ENCODE results near the gene ZNF213.
"Not testable (repeated sequence)": the region's sequence is repeated elsewhere in the genome, so short reads cannot be mapped to it uniquely, and the experiment has no call there.

Gene ZNF213

DNA sequence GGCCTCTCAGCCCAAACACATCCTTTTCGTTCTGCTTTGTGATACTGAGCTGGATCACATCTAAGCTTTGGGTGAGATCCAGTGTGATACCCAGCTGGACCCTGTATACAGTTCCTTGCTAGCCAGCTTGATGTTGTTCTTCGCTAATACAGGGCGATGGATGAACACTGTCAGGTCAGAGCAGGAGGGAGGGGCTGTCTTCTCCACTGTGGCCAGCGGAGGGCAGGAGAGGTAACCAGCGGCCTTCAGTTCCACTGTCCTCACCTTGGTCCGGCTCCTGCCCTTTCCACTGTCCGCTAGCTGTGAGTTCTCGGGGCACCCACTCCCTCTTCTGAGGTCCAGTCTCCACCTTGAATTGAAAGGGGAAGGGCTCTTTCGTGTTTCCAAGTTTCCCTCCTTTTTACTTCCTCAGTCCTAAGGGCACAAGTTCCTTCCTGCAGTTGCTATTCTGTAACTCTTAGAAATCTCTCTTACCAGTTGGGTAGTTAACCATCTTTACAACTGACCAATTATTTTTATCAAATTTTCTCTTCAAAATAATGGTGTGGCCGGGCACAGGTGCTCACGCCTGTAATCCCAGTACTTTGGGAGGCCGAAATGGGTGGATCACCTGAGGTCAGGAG lies 3.0 kb upstream of the ZNF213 start:
- ATAC-seq: no peak

DNA sequence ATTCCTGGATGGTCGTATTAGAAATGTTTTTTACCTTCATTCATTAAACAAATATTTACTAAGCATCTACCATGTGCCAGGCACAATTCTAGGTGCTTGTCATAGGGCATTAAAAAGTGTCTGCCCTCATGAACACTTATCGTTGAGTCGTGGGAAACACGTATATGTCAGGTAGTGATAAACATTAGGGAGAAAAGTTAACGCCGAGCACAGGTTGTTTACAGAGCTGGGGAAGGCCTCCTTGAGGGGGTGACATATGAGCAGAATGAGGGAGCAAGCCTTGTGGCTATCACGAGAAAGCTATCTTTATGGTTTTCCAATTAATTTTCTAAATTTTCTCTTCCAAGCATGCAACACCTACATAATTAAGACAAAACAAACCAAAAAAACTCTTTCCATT lies 985 bp upstream of the ZNF213 start:
- ATAC-seq: no peak

DNA sequence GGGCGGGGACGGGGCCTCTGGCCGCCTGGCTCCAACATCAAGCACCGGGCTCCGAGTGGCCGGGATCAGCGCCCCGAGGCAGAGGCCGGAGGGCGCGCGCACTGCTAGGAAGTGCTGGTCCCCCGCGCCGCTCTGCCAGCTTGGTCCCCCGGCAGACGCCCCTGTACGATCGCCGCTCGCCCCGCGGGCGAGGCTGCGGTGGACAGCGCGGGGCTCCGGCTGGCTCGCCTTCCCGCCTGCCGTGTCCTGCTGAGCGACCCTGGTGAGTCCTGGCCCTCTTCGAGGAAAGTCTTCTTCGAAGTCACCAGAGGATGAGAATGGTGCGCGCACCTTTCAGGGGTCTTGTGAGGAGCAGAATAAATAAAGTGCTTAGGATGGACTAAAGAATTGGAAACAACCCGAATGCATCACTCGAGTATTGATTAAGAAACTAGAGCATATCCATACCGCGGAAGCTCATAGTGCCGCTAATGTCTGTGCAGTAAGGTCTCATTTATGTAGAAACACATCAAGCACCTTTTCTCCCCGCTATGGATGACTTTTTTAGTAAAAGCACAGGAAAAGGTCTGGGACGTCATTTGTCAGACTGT lies 392 bp downstream of the ZNF213 start:
- peak; percentile 33 to 42 for ATAC-seq

DNA sequence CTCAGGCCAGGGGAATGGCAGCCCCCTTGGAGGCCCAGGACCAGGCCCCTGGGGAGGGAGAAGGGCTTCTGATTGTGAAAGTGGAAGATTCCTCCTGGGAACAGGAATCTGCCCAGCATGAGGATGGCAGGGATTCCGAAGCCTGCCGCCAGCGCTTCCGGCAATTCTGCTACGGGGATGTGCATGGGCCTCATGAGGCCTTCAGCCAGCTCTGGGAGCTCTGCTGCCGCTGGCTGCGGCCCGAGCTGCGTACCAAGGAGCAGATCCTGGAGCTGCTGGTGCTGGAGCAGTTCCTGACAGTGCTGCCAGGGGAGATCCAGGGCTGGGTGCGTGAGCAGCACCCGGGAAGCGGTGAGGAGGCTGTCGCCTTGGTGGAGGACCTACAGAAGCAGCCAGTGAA lies 2.4 kb downstream of the ZNF213 start:
- no peak for ATAC-seq

DNA sequence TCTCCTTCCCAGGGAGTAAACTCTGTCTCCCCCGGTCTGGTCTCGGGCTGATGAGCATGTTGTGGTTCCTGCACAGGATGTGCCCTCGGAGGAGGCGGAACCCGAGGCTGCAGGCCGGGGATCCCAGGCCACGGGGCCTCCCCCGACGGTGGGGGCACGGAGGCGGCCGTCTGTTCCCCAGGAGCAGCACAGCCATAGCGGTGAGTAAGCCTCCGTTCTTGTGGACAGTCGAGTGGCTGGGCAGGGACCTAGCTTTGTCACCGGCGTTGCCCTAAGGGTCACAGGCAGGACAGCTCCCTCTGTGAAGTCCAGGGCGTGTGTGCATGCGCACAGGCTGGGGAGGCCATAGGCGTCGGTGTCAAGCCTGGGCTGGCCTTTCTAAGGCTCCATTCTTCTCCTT lies 3.5 kb downstream of the ZNF213 start:
- no peak for ATAC-seq

DNA sequence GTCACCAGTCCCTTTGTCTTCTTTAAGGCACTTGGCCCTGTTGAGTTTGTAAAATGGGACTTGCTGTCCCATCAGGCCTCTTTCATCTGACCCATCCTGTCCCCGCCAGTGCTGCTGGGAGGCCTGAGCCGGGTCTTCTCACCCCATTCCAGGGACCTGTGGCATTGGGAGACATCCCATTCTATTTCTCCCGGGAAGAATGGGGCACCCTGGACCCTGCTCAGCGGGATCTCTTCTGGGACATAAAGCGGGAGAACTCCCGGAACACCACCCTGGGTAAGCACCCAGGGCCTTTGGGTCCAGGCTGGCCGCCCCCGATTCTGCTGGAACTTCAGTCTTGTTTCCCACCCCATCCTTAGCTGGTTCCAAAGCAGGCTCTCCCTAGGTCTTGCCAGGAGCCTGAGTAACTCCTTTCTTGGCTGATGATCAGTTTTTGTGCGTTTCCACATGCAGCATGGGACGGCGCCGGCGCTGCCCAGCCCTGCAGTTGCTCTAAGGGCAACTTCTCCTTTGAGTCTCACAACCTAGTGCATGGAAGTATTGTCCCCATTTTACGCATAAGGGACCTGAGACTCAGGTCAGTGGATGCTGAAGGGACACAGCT lies 4.1 kb downstream of the ZNF213 start:
- ATAC-seq: no peak

DNA sequence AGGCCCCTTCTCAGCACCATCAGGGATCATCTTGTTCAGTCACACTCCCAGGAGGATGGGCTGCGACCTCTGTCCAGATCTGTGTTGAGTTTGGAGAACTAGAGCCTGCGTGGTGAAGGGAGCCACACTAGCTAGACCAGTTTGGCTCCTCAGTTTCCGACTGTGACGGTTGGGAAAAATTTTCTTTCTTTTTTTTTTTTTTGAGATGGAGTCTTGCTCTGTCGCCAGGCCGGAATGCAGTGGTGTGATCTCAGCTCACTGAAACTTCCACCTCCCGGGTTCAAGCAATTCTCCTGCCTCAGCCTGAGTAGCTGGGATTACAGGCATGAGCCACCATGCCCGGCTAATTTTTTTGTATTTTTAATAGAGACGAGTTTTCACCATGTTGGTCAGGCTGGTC lies 4.7 kb downstream of the ZNF213 start:
- not testable (repeated sequence) for ATAC-seq

DNA sequence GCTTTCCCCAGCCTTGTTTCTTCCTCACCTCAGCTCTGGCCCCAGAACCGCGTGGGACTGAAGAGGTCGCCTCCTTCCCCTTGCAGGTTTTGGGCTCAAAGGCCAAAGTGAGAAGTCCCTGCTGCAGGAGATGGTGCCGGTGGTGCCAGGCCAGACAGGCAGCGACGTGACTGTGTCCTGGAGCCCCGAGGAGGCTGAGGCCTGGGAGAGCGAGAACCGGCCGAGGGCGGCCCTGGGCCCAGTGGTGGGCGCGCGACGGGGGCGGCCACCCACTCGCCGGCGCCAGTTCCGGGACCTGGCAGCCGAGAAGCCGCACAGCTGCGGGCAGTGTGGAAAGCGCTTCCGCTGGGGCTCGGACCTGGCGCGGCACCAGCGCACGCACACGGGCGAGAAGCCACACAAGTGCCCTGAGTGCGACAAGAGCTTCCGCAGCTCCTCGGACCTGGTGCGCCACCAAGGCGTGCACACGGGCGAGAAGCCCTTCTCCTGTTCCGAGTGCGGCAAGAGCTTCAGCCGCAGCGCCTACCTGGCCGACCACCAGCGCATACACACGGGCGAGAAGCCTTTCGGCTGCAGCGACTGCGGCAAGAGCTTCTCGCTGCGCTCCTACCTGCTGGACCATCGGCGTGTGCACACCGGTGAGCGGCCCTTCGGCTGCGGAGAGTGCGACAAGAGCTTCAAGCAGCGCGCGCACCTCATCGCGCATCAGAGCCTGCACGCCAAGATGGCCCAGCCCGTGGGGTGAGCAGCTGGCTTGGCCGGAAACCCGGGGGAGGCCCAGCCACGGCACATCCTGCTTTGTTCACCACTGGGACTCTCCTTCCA lies 6.0 kb downstream of the ZNF213 start:
- ATAC-seq: no peak

DNA sequence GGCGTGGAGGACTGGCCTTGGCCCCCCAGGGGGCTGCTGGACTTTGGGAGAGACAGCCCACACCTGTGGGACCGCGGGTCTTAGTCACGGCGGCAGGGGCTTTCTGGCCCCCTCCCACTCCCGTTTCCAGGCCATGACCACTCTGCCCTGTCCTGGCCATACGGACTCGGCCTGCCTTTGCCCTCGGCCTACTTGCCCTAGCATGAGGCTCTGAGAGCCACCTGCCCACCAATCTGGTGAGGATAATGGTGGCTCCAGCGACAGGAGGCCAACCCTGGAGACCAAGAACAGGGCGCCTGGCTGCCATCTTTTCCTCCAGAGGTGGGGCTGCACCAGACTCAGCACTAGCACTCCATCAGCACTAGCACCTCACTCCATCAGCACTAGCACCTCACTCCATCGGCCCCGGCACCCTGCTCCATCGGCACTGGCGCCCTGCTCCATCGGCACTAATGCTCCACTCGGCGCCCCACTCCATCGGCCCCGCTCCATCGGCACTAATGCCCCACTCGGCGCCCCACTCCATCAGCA lies 7.0 kb downstream of the ZNF213 start:
- no peak for ATAC-seq

DNA sequence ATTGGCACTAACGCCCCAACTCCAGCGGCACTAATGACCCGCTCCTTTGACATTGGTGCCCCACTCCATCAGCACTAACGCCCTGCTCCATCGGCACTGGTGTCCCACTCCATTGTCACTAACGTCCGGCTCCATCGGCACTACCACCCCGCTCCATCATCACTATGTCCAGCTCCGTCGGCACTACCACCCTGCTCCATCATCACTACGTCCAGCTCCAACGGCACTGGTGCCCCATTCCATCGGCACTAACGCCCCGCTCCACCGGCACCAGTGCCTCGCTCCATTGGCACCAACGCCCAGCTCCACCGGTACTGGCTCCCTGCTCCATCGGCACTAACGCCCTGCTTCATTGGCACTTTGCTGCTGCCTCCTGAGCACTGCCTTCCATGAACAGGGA lies 7.5 kb downstream of the ZNF213 start:
- no peak for ATAC-seq

DNA sequence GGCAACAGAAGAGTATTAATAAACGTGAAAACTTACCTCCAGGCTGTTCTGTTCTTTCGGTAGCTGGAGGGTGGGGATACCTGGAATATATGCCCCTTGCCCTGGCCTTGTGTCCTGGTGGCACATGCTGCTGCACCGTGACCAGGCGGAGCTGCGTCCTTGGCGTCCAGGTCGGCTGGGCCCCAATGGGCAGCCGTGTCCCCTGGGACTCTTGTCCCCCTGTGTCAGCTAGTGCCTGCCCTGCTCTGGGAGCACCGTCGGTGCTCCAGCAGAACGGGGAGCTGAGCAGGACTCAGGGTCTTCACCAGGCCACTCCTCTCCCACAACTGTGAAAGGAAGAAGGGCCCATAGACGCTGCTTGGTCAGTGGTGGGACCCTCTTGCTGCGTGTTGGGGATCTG lies 7.9 kb downstream of the ZNF213 start:
- ATAC-seq: no peak

DNA sequence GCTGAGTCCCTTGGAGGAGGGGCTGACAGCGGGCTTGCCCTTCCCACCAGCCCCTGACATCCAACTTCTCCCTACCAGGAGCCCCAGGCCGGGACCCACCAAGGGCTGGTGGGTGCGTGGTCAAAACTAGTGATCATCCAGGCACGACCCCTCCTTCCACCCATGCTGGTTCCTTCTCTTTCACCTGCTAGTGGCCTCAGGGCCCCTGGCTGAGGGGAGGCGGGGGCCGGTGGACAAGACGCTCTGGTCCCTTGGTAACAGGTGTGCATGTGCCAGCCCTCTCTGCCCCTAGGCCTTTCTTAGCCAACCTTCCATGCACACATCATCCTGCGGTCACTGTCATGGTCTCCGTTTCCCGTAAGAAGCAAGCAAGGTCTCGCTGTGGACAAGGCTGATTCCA lies 8.4 kb downstream of the ZNF213 start:
- ATAC-seq: no peak

DNA sequence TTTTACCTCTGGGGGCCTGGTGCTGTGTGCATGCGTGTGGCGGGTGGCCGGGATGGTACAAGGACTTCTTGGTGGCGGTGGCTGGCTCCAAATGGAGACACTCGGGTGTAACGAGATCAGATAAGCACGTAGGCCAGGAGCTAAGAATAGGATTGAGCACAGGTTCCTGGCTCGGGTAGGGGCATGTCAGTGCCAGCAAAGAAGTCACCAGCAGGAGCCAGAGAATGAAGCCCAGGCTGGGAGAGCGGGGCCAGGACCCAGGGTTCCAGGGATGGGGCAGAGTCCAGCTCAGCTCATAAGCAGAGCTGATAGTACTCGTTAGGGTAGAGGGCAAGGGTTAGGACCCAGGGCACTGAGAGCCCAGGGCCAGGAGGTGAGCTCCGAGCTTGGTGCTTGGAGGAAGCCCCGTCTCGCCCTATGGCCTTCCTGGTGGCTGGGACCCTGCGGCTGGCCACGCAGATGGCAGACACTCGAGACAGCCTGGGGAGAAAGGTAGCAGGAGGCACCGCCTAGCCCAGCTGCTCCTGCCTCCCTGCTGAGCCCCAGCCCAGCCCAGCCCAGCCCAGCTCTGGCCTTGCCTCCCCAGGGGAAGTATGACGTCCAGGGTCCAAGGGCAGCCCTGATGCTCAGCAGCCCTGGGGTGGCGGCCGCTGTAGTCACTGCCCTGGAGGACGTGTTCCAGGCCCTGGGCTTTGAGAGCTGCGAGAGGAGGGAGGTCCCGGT lies 8.9 kb downstream of the ZNF213 start:
- no peak for ATAC-seq

DNA sequence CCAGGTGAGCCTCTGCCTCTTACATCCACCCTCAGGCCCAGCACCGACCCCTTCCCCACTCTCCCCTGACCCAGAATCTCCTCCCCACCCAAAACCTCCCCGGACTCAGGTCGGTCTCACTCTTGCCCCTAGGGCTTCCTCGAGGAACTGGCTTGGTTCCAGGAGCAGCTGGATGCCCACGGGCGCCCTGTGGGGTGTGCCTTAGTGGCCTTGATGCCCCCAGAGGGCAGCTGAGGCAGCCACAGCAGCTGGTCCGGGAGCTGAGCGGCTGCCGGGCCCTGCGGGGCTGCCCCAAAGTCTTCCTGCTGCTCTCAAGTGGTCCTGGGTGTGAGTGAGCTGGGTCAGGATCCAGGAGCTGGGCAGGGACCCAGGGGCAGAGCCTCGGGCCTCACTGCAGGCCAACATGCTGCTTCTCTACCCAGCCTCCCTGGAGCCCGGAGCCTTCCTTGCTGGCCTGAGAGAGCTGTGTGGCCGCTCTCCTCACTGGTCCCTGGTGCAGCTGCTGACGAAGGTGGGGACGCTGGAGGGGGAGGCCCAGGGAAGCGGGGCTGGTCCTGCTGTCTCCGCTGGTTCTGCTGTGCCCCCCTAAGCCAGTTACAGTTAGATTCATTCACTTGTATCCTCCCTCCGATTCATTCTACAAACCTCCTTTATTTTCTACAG lies 9.6 kb downstream of the ZNF213 start:
- no peak for ATAC-seq

DNA sequence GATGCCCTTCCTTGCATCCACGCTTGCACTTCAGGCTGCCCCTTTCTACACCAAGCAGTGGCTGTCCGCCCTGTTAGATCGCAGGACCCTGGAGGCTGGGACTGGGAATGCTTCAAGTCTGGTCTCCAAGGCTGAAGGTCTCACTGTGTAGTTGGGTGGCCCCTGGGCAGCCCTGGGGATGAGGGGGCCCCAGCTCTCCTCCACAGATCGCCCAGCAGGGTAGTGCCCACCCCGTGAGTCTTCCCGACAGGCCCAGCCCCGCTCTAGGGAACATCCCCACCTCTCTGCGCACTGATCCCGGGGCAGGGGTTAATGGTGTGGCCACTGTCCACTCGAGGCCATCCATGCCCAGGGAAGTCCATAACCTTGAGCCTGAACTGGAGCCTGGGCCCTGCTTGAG lies 10.3 kb downstream of the ZNF213 start:
- no peak for ATAC-seq

DNA sequence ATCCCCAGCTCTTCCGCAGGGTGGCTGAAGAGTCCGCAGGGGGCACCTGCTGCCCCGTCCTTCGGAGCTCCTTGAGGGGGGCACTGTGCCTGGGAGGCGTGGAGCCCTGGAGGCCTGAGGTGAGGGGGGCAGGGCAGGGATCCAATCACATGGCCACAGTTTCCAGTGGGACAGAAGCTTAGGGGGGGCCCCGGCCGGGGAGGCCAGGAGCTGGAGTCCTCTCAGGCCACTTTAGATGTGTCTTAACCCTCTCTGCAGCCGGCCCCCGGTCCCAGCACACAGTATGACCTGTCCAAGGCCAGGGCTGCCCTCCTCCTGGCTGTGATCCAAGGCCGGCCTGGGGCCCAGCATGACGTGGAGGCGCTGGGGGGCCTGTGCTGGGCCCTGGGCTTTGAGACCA lies 10.8 kb downstream of the ZNF213 start:
- no peak for ATAC-seq

DNA sequence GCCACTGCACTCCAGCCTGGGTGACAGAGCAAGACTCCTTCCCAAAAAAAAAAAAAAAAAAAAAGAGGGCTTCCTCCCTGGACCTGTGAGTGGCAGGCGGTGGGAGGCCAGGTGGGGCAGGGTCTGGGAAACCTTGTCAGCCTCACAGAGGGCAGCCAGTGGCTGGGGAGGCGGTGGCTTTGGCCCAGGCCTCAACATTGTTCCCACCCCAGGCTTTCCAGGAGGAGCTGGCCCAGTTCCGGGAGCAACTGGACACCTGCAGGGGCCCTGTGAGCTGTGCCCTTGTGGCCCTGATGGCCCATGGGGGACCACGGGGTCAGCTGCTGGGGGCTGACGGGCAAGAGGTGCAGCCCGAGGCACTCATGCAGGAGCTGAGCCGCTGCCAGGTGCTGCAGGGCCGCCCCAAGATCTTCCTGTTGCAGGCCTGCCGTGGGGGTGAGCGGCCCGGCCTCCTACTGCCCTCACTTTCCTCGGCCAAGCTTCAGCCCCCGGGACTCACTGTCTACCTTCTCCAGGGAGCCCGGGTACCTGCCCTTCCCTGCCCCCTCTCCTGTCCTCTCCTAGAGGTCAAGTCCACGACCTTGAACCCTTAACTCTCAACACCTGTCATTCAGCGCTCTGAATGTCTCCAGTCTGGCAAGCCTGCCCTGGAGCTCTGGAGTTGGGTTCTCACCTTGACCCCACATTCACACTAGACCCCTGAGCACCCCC lies 12.4 kb downstream of the ZNF213 start:
- ATAC-seq: no peak

DNA sequence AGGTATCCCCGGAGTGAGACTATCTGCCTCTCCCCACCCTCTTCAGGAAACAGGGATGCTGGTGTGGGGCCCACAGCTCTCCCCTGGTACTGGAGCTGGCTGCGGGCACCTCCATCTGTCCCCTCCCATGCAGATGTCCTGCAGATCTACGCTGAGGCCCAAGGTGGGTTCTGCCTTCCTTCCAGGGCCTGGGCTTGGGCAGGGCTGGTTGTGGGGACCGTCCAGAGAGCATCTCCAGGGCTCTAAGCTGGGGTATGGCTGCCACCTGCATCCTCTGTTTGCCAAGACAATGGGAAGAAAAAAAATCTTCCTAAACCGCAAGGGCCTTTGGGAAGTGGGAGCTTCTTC lies 12.9 kb downstream of the ZNF213 start:
- no peak for ATAC-seq

DNA sequence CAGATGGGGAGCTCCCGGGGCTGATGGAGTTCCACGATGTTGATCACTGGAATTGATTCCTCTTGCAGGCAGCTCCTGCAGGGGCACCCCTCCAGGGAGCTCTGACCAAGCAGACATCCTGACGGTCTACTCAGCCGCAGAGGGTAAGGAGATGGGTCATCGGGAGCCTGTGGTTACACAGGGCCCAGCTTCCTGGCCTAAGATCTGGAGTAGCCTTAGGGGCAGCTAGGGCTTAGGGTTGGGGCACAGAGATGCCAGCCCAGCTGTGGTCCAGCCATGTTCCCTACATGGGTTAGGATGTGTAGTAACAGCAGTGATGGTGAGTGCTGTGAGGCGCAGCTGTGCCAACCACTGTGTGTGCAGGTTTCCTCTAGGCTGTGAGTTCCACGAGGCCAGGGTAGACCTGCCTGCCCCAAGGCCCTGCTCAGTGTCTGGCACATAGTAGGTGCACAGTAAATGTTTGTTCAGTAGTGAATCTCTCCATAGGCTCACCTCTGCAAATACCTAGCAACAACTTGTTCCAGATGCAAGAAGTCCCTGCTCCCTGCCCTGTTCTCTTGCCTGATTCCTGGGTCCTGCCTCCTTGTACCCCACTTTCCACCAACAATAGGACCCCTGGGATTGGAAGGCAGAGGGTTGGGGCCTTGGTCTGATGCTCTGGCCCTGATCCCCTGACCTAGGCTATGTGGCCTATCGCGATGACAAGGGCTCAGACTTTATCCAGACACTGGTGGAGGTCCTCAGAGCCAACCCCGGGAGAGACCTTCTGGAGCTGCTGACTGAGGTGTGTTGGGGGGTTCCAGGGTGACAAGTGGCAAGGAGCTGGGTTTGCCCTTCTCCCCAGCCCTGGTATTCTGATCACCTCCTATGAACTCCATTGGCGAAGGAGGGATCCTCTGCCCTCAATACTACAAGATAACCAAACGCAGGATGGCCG lies 13.7 kb downstream of the ZNF213 start:
- no peak for ATAC-seq

DNA sequence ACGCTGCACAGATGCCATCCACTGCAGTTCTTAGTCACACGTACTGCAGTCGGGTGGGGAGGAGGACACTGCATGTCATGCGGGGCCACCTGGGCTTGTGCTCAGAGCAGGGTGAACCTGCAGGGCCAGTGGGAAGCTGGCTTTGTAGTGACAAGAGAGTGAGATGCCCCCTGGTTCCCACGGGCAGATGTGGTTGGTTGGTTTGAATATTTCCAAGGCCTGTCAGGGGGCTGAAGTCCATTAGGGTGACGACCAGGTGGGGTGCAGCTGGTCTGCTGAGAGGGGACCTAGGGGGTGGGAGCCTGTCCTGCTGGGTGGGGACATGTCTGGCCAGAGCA lies 14.3 kb downstream of the ZNF213 start:
- ATAC-seq: no peak

Data from activated CD4-positive, CD25-positive, alpha-beta regulatory T cell treated with anti-CD3 and anti-CD28 coated beads, Interleukin-2, amount 50 U/mL, for 24 hours (primary cell).